HG03060 (cell line): ENCODE measurements around the gene TREM1.

Source experiments
- ATAC-seq: cut with Tn5 transposase; IDR thresholded peaks from one replicate; pipeline ENCODE4 v1.9.1; 2021; ENCODE audit warnings: low read depth, moderate number of reproducible peaks; ENCODE audit not compliant: unreplicated experiment

TREM1 gene

DNA sequence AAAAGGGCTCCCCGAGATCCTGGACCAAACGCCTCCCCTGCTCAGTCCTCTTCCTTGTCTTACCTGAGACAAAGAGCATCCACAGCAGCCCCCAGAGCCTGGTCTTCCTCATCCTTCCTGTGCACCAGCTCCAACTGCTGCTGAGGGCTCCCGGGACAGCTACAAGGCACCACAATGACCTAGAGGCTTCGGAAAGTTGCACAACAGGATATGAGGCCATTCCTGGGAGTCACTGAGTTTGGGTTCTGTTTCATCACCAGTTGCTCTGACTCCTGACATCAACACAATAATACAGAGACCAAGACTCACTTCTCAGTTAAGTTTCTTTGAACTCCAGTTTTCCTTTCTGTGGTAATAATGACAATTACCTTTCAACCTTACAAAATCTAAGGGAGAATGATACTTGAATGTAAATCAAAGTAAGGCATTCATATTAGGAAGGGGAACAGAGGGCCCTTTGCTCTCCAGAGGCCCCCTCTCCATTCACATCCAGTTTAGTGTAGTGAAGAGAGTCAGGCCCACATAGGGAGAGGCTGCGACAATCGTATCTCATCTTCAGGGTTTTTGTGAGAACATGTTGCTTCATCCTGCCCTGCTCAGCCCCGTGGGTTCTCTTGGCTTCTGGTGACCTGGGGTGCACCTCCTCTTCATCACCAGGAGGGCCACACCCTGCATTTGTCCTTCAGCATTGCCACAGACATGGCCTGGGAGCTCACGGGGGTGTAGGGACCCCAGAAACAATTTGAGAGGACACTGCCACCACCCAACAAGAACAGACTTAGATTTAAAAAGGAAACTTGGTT is at the start of gene TREM1:
TSS of gene TREM1 (minus strand) at position 139 of the 803 bp plus-strand sequence. CDS start at position 112, 27 bp downstream.
- no peak for ATAC-seq

GRCh38 chr6:41335943-41336342 is 49.5 kb upstream of the TREM1 start:
- ATAC-seq, result no peak

GRCh38 chr6:41335296-41335695 is 48.8 kb upstream of the TREM1 start, which contains the start of gene NCR2:
NCR2 (plus strand) TSS chr6:41335608; CDS start chr6:41335877, 269 bp downstream.
- ATAC-seq, result no peak

- ATAC-seq, result no peak
These were observed 48.1 kb upstream of the TREM1 start for GRCh38 chr6:41334482-41335040.

DNA sequence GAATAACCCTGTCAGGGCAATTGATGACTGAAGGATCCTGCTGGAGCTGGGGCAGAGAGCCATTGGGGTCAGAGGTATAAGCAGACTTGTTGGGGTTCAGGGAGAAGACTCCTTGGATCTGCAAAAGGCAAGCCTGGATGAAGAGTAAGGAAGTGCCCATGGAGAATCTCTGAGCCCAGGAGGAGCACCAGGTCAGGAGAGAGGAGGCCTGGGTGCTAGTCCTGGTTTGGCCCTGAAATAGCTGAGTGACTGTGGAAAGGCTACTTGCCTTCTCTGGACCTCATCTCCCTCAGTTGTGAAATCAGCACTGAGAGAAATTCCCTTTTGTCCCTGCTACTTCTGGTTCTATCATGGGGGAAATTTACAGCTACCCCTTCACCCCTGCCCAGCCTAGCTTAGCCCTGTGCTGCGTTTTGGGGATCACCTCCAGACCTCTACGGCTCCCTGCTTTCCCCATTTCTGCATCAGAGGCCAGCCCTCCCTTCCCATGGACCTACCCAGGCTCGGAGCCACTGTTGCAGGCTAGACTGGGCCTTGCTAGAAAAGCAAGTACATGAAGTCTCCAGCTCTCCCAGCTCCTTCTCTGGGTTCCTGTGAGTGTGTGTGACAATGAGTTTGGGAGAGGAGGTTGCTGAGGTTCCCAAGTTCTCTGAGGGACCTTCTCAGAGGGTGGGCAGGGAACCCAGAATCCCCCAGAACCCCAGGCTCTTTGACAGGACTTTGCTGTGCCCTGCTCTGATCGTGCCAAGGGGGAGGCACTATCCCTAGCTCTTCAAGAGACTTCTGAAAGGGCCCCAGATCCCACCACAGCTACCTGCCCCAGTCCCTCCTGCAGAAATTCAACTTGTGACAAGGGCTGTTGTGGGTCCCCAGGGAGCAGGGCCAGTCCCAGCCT is 46.6 kb upstream of the TREM1 start:
- ATAC-seq, result no peak

- ATAC-seq, result no peak
These were observed 45.8 kb upstream of the TREM1 start for GRCh38 chr6:41332241-41332640.

DNA sequence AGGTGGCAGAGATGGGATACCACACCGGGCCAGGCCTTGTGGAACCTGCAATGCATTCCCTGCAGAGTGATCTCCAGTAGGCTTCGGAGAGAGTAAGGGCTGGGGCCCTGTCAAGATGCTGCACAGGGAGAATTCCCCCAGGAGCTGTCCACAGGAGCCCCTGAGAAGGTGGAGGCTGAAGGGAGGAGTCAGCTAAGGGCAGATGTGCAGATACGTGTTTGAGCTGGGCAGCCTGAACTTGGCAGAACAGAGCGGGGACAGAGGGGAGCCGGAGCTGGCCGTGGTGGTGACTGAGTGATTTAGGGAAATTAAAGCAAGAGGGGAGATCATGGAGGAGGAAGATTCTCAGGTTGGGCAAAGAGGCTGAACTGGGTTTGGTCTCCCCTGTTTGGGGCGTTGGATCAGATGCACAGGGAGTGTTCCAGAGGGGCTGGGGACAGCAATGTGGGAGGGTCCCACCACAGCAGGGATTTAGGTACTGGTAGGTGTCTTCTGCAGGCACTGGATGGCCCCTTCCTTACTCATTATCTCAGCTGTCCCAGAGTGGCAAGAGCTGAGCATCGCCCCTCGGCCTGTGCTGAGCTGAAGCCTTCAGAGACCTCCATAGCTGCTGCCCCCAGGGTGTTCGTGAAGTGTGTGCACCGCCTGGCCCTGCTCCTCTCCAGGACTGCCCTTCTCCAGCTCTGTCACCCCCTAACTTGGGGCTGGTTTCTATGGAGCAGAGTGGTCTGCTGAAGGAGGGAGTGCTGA is 45.1 kb upstream of the TREM1 start:
- no peak for ATAC-seq

- ATAC-seq, result no peak
These were observed 40.7 kb upstream of the TREM1 start for GRCh38 chr6:41327177-41327576.

- no peak for ATAC-seq
These were observed 39.6 kb upstream of the TREM1 start for GRCh38 chr6:41326092-41326491.

DNA sequence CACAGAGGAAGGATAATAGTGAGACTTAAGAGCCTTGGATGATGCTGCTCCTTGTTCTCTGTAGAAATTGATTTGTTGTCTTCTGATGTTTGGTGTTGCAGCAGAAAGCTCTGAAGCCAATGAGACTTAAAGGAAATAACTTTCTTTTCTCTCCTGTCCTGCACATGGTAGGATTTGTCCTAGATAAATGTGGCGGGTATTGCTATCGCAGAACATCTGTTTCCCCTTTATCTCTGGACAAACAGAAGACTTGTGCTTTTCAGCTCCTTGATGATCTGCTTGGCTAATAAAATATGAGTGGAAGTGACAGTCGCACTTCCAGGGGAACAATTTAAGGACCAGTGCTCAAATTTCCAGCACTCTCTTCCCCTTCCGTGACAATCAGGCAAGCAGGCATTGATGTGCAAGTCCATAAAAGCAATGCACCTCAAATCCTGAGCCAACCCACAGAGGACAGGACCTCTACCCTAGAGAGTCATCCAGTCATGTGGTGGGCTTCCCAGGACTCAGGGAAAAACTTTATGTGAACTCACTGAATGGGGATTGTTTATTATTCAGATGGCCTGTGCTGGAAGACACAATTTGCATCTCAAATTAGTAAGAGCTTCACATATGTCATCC is 39.1 kb upstream of the TREM1 start:
- no peak for ATAC-seq

- ATAC-seq, result no peak
These were observed 34.7 kb upstream of the TREM1 start for GRCh38 chr6:41321183-41321582.

DNA sequence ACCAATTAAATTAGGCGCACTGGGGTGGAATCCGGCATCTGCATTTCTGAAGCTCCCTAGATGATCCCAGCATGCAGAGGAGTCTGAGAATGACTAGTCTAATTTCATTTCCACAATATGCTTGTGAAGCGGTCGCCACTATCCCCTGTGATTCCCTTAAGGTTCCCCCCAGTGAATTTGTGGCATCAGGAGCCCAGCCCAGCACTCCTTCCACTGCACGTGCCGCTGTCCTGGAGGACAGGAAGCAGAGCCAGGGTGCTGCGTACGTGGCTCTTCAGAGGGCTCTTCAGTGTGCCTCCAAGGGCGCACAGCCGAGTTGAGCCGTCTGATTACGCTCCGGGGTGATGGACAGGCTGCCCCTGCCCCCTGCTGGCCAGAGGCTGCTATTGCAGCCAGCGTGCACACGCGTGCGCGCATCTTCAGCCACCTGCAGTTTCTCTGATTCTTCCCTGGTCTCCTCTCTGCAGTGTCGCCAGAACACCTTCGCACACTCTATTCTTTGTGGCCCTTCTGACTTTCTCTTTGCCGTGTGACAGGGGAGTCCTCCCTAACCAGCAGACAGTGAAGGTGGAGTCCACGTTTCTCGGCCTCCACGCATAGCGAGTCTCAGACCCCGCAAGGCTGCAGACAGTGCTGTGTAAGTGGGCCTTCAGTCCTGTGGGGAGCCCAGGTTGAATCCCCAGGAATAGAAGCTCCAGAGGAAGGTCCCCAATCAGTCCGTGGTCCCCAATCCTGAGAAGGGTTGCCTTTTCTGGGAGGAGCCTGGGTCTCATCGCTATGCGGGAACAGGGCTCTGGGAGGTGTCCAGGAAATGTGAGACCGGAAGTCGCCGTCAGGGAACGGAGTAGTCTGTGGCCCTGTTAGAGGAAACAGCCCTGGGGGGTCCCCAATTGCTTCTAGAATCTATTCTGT is 32.4 kb upstream of the TREM1 start:
- ATAC-seq, result no peak

DNA sequence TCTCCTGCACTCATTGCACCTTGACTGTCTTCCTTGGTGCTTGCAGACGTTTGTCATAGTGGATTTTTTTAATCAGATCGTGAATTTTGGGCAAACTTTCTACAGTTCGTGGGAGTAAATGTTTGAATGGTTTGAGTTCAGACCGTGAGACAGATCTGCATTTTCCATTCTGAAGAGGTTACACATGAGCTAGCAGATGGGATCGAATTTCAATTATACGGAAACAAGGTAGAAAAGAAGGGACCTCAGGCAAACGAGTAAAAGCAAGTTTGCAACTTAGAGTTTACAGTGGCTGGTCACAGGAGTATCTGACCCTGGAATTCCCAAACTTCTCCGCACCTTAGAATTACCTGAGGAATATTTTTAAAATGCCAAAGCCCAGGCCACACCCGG is 31.8 kb upstream of the TREM1 start:
- no peak for ATAC-seq

- no peak for ATAC-seq
These were observed 29.6 kb upstream of the TREM1 start for GRCh38 chr6:41315943-41316620.

DNA sequence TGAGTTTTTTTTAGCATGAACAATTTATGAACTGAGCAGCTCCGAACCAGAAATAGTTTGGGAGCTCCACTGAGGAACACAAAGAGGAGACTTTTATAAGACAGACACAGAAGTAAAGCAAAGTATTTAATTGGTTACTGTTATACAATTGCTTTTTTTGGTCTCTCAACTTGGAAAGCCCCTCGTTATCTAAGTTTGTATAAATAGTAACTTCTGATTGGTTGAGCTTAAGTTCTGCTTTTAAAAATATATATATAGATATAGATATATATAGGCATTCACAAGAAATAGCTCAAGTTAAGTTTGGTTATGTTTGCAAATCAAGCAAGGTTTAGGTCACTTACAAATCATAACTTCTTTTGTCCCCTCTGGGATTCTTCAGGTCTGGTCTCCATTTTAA is 28.7 kb upstream of the TREM1 start:
- no peak for ATAC-seq

GRCh38 chr6:41306187-41306854 is 19.8 kb upstream of the TREM1 start:
- ATAC-seq, result no peak

DNA sequence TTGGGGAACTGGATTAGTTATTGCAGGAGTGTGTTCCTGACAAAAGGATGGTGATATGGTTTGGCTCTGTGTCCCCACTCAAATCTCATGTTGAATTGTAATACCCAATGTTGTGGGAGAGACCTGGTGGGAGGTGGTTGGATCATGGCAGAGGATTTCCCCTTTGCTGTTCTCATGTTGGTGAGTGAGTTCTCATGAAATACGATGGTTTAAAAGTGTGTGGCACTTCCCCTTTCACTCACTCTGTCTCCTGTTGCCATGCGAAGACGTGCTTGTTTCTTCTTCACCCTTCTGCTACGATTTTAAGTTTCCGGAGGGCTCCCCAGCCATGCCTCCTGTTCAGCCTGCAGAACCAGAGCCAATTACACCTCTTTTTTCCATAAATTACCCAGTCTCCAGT is 16.2 kb upstream of the TREM1 start:
- ATAC-seq, result no peak
